DMS153 (cell line): ENCODE data around the gene SEC24C.

ENCODE experiments used
- DNase-seq: peaks from one replicate; lab custom pipeline; 2025; lab: John Stamatoyannopoulos, UW

SEC24C gene

DNA sequence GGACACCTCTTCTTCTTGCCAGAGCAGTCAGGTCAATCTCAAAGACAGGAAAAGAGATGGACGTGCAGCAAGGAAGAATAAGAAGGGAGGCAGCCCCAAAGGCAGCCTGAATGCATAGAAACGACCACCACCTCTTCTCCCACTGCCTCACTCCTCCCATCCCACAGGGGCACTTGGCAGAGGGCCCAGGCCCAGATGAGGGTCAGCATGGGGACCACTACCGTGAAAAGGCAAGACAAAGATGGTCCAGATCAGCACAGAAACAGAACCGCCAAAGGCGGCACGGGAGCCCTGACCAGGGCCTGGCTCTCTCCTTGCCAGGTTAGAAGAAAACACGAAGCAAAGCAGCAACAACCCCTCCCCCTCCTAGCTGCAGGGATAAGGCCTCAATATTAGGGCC, 69.2 kb downstream of the SEC24C start:
- DNase-seq, result no peak

GRCh38 chr10:73814276-73814895, 70.2 kb downstream of the SEC24C start:
- no peak for DNase-seq

DNA sequence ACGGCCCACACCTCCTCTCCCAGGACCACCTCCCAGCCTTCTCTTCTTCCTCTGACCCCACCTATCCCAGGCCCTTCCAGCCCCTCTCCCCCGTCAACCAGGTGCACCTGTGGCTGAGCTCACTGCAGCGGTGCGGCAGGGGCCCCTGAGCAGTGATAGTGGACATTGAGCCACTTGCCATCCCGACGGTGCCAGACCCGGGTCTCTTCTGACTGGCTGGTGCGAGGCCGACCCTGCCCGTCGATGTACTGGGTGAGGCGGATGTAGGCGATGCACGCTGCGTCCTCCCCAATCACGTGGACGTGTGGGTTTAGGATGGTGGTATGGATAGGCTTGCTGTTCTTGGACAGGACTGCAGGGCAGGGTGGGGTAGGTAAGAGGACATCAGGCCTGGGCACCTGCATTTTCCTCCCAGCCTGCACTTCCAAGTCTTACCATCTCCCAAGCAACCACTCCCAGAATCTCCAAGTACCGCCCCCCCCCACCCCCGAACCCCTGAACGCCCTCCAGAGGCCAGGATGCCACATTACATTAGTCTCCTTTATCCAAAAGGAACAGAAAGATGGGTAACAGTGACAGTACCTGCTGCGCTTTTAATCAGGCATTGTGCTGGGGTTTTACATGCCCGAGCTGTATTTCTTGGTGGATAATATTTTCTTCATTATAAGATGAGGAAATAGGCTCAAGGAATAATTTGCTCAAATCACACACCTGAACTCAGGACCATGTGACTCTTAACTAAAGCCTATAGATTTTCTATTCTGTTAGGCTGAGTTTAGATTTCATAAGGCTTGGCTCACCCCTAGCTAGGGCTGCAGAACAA, 70.9 kb downstream of the SEC24C start:
- DNase-seq, result no peak

- no peak for DNase-seq
Observed at GRCh38 chr10:73815719-73816030, 71.5 kb downstream of the SEC24C start.

DNA sequence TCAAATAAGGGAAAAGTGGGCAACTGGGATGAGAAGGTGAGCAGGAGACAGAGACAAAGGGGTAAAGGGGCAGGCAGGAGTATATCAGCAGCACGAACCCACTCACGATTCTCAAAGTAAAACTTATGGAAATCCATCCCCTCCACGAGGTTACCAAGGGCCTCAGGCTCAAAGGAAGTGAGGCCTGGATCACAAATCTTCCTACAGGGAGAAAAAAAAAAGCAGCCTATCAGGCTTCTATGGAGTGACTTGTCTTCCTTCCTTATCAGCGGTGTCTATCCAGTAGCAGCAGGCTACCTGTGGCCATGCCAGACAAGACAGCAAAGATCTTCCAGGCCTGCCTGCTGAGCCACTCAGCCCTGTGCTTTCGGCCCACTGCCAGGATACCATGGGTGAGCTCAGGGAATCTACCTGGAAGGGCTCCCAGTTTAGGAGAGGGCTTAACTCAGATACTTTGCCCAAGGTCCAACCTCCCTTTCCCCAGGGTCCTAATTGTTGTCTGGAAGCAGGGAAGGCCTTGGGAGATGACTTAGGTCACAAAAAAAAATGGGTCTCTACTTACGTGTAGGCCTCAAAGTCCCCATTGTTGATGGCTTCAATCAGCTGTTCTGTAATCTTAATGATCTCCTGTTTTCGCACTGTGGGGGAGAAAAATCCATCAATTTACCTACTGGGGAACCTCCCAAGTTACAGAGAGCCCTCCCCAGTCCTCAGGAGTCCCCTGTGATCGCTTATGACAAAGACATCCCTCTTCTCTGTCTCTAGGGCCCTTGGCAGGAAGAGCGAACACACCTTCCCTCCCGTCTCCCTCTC, 73.0 kb downstream of the SEC24C start:
- no peak for DNase-seq

DNA sequence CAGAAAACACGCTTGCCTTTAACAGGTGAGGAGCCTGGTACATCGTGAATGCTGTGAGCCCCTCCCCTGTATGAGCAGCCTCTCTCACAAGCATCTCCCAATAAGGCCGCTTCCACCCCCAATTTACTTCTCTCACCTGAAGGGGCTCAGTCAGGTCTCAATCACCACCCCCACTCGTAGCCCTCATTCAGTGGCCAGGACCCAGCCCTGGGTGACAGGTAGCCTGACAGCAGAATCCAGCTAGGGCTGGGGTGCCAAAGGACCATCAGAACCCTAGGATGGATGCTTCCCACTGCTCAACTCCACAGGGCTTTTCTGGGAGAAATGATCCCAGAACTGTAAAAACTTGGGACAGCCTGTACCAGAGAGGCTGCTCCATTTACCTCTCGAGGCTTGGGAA, 73.7 kb downstream of the SEC24C start:
- no peak for DNase-seq

GRCh38 chr10:73818402-73818801, 74.2 kb downstream of the SEC24C start:
- DNase-seq, result no peak

- DNase-seq, result no peak
Observed at GRCh38 chr10:73819081-73819480, 74.9 kb downstream of the SEC24C start.

DNA sequence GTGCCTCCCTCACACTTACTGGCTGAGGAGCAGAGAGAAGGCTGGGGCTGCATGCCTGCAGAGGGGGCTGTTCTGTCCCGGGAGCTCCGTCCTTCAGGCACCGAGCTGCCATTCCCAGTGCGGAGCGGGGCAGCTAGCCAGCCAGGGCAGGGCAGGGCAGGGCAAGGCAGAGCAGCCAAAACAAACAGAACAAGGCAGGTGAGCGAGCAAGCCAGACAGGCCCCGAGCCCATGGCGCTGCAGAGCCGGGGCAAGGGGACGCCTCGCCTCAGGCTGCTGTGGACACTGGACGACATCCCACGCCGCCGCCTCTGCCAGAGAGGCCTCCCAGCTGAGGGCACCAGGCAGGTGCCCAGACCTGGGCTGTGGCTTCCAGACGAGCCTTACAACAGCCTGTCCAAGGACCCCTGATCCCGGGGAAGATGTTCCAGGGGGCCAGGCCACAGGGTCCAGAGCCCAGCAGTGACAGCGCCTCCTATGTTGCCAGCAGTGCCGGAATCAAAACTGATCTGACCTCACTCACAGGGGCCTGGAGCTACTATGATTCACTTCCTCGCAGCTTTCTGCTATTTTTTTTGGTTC, 75.4 kb downstream of the SEC24C start:
- no peak for DNase-seq
